OCI-LY1 (cell line): ENCODE results near the gene LRP2.

Source experiments
- EZH2 ChIP-seq: fragments of 200-600 bp; sonication (generic), shearing (Covaris generic); IDR thresholded peaks from 2 replicates; pipeline ENCODE4 v1.8.0; 2017; ENCODE audit warnings: borderline replicate concordance, mixed run types, mild to moderate bottlenecking, antibody characterized with exemption, low read length, moderate library complexity, mixed read lengths
- TF ChIP-seq, protein P1 (sequence below): fragments of 200-600 bp; sonication (generic), shearing (Covaris generic); IDR thresholded peaks from 2 replicates; pipeline ENCODE4 v1.5.1; 2017; ENCODE audit warnings: mild to moderate bottlenecking, antibody characterized with exemption, low read length, moderate library complexity, mixed read lengths

DNA sequence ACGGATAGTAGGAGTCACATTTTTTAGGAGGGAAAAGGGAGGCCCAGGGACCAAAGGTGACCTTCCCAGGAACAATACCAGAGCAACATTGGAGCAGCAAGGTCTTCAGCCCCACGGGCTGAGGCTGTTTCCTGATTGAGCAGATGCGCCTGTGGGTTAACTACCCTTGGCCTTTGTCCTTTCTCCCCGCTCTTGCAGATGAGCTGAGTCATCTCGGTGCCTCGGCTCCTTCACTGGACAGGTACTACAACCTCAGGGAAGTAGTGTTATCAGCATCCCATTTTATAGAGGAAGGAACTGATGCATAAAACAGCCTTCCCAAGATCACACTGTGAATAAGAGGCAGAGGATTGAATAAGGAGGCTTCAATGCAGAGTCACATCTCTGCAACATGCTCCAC, 249.5 kb downstream of the LRP2 start:
- TF ChIP-seq, protein P1, sequence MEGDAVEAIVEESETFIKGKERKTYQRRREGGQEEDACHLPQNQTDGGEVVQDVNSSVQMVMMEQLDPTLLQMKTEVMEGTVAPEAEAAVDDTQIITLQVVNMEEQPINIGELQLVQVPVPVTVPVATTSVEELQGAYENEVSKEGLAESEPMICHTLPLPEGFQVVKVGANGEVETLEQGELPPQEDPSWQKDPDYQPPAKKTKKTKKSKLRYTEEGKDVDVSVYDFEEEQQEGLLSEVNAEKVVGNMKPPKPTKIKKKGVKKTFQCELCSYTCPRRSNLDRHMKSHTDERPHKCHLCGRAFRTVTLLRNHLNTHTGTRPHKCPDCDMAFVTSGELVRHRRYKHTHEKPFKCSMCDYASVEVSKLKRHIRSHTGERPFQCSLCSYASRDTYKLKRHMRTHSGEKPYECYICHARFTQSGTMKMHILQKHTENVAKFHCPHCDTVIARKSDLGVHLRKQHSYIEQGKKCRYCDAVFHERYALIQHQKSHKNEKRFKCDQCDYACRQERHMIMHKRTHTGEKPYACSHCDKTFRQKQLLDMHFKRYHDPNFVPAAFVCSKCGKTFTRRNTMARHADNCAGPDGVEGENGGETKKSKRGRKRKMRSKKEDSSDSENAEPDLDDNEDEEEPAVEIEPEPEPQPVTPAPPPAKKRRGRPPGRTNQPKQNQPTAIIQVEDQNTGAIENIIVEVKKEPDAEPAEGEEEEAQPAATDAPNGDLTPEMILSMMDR, result no peak
- no peak for TF ChIP-seq EZH2
